OCI-LY1 (cell line): ENCODE results near the gene SMIM29.
A peak's percentile ranks its signal among the peaks of the same experiment; 100 is the strongest.

ENCODE experiments used
- H2AFZ ChIP-seq: fragments of 200-600 bp; sonication (generic), shearing (Covaris generic); 2 replicates; pipeline ENCODE4 v1.6.0; 2014; ENCODE audit warnings: antibody characterized with exemption, mild to moderate bottlenecking, low read length
- H3F3A ChIP-seq: fragments of 200-600 bp; sonication (generic), shearing (Covaris generic); 2 replicates; pipeline ENCODE4 v1.6.0; 2014; ENCODE audit warnings: mild to moderate bottlenecking, antibody characterized with exemption, low read length, moderate library complexity; ENCODE audit not compliant: insufficient read depth
- H3K27ac ChIP-seq: fragments of 200-600 bp; sonication (generic); 2 replicates; pipeline ENCODE4 v1.5.1; 2014; ENCODE audit warnings: low read length, mixed run types, mild to moderate bottlenecking, low read depth; ENCODE audit not compliant: poor library complexity, severe bottlenecking
- H3K27me3 ChIP-seq: fragments of 200-600 bp; sonication (generic); 2 replicates; pipeline ENCODE4 v1.6.0; 2014; ENCODE audit warnings: antibody characterized with exemption, mild to moderate bottlenecking, low read length, moderate library complexity; ENCODE audit not compliant: insufficient read depth
- H3K36me3 ChIP-seq: fragments of 200-600 bp; sonication (generic); 2 replicates; pipeline ENCODE4 v1.6.1; 2014; ENCODE audit warnings: mild to moderate bottlenecking, antibody characterized with exemption, low read length, moderate library complexity, mixed read lengths; ENCODE audit not compliant: insufficient read depth
- H3K4me1 ChIP-seq: fragments of 200-600 bp; sonication (generic); 2 replicates; pipeline ENCODE4 v1.5.1; 2014; ENCODE audit warnings: mild to moderate bottlenecking, low read length, moderate library complexity; ENCODE audit not compliant: insufficient read depth, severe bottlenecking
- H3K4me2 ChIP-seq: fragments of 200-600 bp; sonication (generic), shearing (Covaris generic); 2 replicates; pipeline ENCODE4 v1.6.1; 2014; ENCODE audit warnings: low read length
- H3K4me3 ChIP-seq: fragments of 200-600 bp; sonication (generic); 2 replicates; pipeline ENCODE4 v1.5.1; 2014; ENCODE audit warnings: low read length, low read depth, mild to moderate bottlenecking, mixed read lengths; ENCODE audit not compliant: poor library complexity, severe bottlenecking
- H3K79me2 ChIP-seq: fragments of 200-600 bp; shearing (Covaris generic); 2 replicates; pipeline ENCODE4 v1.6.1; 2016; ENCODE audit warnings: mixed run types, low read length, mixed read lengths; ENCODE audit not compliant: insufficient read depth
- H3K9ac ChIP-seq: fragments of 200-600 bp; sonication (generic), shearing (Covaris generic); 2 replicates; pipeline ENCODE4 v1.6.1; 2014; ENCODE audit warnings: mild to moderate bottlenecking, low read length, mixed read lengths
- H3K9me2 ChIP-seq: fragments of 200-600 bp; sonication (generic), shearing (Covaris generic); 2 replicates; pipeline ENCODE4 v1.6.1; 2014; ENCODE audit warnings: low read depth, mild to moderate bottlenecking, low read length, mixed read lengths
- H3K9me3 ChIP-seq: fragments of 200-600 bp; shearing (Covaris generic); 2 replicates; pipeline ENCODE4 v1.6.1; 2014; ENCODE audit warnings: low read length, mixed read lengths
- H4K20me1 ChIP-seq: fragments of 200-600 bp; sonication (generic), shearing (Covaris generic); 2 replicates; pipeline ENCODE4 v1.6.0; 2016; ENCODE audit warnings: mild to moderate bottlenecking, low read length; ENCODE audit not compliant: insufficient read depth
- EZH2 ChIP-seq: fragments of 200-600 bp; sonication (generic), shearing (Covaris generic); IDR thresholded peaks from 2 replicates; pipeline ENCODE4 v1.8.0; 2017; ENCODE audit warnings: borderline replicate concordance, mixed run types, mild to moderate bottlenecking, antibody characterized with exemption, low read length, moderate library complexity, mixed read lengths
- TF ChIP-seq, protein P1 (sequence below): fragments of 200-600 bp; sonication (generic), shearing (Covaris generic); IDR thresholded peaks from 2 replicates; pipeline ENCODE4 v1.5.1; 2017; ENCODE audit warnings: mild to moderate bottlenecking, antibody characterized with exemption, low read length, moderate library complexity, mixed read lengths

Gene SMIM29

DNA sequence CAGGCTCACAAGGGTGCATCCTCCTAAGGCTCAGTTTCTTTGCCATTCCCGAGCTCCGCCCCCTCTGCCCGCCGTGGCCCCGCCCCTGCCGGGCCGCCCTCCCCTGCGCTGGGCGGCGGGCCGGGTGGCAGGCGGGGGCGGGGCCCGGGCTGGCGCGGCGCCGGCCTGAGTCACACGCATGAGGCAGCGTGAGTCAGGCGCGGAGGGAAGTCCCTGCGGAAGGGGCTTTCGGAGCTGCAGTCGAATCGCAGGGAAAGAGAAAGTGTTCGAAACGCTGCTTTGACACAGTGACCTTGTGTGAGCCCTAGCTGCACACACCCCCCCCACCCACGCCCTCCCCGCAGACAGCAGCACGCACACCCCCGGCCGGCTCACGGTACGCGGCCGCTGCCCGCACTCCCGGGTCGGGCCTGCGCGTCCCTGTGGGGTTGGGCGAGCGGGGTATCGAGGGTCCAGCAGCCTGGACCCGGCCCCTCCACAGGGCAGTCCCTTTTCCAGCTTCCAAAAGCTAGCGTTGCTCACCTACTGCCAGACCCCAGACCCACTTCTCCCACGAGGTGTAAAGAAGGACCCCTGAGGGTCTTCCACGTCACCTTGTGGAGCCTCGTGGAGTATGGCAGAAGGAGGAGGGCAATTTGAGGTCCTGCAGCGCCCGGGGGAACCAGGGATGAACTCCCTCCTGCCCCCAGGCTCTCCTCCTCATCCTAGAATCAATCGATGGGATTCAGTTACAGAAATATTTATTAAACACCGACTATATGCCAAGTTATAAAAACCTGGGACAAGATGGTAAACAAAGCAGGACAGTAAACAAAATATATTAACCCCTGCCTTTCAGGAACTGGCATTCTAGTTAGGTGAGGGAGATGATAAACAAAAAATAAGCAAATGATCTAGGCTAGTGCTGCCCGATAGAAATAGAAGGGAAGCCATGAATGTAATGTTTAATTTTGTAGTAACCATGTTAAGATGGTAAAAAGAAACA is 24.6 kb downstream of the SMIM29 start:
- no peaks in the 10 kb centered on the region for H3K79me2 ChIP-seq
- H3K27me3 ChIP-seq, result no peaks in the 10 kb centered on the region
- peak overlapping the region; percentile 74 for H3K9ac ChIP-seq
- H3K4me1 ChIP-seq, result peaks cover 44% of the 10 kb centered on the region
- no peaks in the 10 kb centered on the region for H3K36me3 ChIP-seq
- no peaks in the 10 kb centered on the region for H3F3A ChIP-seq
- H2AFZ ChIP-seq, result peak overlapping the region; percentile 76
- H3K9me2 ChIP-seq, result no peaks in the 10 kb centered on the region
- H3K4me3 ChIP-seq, result peak overlapping the region; percentile 59
- H4K20me1 ChIP-seq, result no peaks in the 10 kb centered on the region
- no peak for TF ChIP-seq EZH2
- H3K4me2 ChIP-seq, result peak overlapping the region; percentile 76
- peak overlapping the region; percentile 37 for H3K27ac ChIP-seq
- no peaks in the 10 kb centered on the region for H3K9me3 ChIP-seq

DNA sequence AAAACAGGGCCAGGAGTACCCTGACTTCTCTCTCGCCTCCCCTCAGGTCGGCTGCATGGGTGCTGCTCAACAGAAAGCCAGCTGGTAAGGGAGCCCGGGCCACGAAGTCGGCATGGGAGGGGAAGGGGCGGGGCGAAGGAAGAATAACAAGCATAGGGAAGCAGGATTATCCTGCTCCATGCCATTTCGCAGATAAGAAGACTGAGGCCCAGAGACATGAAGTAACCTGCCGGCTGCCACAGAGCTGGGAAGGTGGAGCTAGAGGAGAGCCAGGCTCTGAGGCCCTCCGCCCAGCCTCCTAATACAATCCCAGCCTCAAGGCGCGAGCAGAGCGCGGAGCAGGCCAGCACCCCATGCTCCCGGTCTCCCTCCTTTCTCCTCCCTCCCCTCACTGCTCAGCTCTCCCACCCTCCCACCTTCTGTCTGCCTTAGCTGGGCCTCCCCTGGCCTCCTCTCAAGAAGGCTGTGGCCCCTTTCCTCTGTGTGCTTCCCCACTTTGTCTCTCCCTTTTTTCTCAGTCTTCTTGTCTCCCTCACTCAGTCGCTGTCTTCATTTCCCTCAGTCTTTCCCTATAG is 25.3 kb downstream of the SMIM29 start:
- H3K27ac ChIP-seq, result peak overlapping the region; percentile 37
- no peaks in the 10 kb centered on the region for H3F3A ChIP-seq
- H3K9me2 ChIP-seq, result no peaks in the 10 kb centered on the region
- no peaks in the 10 kb centered on the region for H4K20me1 ChIP-seq
- TF ChIP-seq EZH2, result no peak
- TF ChIP-seq, protein P1, sequence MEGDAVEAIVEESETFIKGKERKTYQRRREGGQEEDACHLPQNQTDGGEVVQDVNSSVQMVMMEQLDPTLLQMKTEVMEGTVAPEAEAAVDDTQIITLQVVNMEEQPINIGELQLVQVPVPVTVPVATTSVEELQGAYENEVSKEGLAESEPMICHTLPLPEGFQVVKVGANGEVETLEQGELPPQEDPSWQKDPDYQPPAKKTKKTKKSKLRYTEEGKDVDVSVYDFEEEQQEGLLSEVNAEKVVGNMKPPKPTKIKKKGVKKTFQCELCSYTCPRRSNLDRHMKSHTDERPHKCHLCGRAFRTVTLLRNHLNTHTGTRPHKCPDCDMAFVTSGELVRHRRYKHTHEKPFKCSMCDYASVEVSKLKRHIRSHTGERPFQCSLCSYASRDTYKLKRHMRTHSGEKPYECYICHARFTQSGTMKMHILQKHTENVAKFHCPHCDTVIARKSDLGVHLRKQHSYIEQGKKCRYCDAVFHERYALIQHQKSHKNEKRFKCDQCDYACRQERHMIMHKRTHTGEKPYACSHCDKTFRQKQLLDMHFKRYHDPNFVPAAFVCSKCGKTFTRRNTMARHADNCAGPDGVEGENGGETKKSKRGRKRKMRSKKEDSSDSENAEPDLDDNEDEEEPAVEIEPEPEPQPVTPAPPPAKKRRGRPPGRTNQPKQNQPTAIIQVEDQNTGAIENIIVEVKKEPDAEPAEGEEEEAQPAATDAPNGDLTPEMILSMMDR, result no peak
- H3K4me2 ChIP-seq, result peak overlapping the region; percentile 76
- H3K36me3 ChIP-seq, result no peaks in the 10 kb centered on the region
- H3K9ac ChIP-seq, result peak overlapping the region; percentile 59; the same call in 1 of the 2 replicates
- H2AFZ ChIP-seq, result no peak overlapping the region
- no peaks in the 10 kb centered on the region for H3K79me2 ChIP-seq
- peaks cover 48% of the 10 kb centered on the region for H3K4me1 ChIP-seq
- no peaks in the 10 kb centered on the region for H3K27me3 ChIP-seq
- peak overlapping the region; percentile 59 for H3K4me3 ChIP-seq
- no peaks in the 10 kb centered on the region for H3K9me3 ChIP-seq

DNA sequence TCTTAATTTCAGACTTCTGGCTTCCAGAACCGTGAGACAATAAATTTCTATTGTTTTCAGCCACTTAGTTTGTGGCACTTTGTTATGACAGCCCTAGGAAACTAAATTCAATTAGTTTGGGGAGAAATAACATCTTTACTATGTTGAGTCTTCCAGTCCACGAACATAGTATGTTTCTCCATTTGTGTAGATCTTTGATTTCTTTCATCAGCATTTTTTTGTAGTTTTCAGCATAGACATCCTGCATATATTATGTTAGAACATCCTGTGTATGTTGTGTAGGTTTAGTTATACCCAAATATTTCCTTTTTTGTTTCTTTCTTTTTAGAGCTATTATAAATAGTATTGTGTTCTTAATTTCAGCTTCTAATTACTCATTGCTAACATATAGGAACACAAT is 30.1 kb downstream of the SMIM29 start:
- Histone ChIP-seq H3K9me3 (no peaks in the 10 kb centered on the region), H3K4me2 (no peak overlapping the region), H3K9me2 (no peaks in the 10 kb centered on the region), H3K4me1 (peaks cover 26% of the 10 kb centered on the region), H4K20me1 (no peaks in the 10 kb centered on the region), H3K4me3 (no peak overlapping the region), H3K27ac (no peak overlapping the region), H3K36me3 (no peaks in the 10 kb centered on the region), H2AFZ (no peak overlapping the region), H3K79me2 (no peaks in the 10 kb centered on the region), H3K9ac (no peak overlapping the region), H3F3A (no peaks in the 10 kb centered on the region), H3K27me3 (no peaks in the 10 kb centered on the region)
- TF ChIP-seq, protein P1, result no peak
- no peak for TF ChIP-seq EZH2
